HS-5 (cell line): Measurements from ENCODE around the gene RYR1.
"Not testable (repeated sequence)": the region's sequence is repeated elsewhere in the genome, so short reads cannot be mapped to it uniquely, and the experiment has no call there.

Experiments used
- DNase-seq: peaks from one replicate; pipeline ENCODE4 v3.0.0-alpha.2; 2012; ENCODE audit warnings: low read depth

The RYR1 gene

GRCh38 chr19:38427035-38427677 is 6.3 kb upstream of the RYR1 start:
- not testable (repeated sequence) for DNase-seq

DNA sequence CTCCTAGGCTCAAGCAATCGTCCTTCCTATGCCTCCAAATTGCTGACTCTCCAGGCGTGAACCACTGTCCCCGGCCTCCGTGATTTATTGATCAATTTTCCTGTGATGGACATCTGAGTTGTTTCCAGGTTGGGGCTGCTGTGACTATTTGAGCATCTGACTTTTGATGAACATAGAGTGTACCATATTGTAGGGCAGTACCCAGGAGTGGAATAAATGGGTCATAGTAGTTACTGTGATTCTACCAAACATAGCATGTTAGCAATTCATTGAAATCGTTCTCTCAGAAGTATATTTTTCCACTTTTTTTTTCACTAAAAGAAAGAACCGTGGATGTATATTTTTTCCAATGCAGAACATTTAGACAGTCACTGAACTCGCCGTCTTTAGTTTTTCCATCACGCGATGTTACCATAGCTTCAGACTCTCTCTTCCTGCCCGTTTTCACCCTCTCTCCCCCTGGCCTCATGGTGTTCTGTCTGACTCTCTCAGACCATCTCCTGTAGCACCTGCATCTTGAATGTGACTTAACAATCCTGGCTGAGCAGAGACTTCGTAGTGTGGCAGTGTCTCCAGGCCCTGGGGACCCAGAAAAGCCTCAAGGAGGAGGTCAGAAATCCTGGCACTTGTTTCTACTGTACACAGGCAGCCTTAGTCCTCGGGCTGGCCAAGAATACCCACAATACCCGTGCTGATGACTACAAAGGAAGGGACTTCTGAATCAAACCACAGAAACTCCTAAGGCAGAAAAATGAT is 4.3 kb upstream of the RYR1 start:
- DNase-seq, result no peak

GRCh38 chr19:38429811-38430156 is 3.7 kb upstream of the RYR1 start:
- no peak for DNase-seq

DNA sequence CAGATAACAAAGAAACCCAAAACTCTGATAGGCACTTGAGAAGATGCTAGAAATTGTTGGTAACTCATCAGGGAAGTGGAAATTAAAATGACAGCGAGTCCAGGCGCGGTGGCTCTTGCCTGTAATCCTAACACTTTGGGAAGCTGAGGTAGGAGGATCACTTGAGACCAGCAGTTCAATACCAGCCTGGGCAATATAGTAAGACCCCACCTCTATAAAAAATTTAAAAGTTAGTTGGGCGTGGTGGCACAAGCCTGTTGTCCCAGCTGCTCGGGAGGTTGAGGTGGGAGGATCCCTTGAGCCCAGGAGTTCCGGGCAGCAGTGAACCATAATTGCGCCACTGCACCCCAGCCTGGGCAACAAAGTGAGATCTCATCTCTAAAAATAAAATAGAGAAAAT is 2.6 kb upstream of the RYR1 start:
- no peak for DNase-seq

GRCh38 chr19:38434549-38435051 is 1.1 kb downstream of the RYR1 start:
- no peak for DNase-seq

DNA sequence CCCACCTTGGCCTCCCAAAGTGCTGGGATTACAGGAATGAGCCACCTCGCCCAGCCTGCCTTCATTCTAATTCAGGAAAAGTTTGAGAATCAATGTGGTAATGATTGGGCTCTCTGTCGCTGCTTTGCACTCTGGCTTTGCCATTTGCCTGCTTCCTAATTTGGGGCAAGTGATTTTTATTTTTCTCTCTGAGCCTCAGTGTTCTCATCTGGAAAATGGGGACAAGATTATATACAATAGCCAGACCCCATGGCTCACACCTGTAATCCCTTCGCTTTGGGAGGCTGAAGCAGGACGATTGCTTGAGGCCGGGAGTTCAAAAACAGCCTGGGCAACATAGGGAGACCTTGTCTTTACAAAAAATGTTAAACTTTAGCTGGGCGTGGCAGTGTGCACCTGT is 3.8 kb downstream of the RYR1 start:
- DNase-seq, result no peak

GRCh38 chr19:38437917-38438316 is 4.4 kb downstream of the RYR1 start:
- DNase-seq, result no peak

GRCh38 chr19:38440592-38440991 is 7.1 kb downstream of the RYR1 start:
- no peak for DNase-seq

DNA sequence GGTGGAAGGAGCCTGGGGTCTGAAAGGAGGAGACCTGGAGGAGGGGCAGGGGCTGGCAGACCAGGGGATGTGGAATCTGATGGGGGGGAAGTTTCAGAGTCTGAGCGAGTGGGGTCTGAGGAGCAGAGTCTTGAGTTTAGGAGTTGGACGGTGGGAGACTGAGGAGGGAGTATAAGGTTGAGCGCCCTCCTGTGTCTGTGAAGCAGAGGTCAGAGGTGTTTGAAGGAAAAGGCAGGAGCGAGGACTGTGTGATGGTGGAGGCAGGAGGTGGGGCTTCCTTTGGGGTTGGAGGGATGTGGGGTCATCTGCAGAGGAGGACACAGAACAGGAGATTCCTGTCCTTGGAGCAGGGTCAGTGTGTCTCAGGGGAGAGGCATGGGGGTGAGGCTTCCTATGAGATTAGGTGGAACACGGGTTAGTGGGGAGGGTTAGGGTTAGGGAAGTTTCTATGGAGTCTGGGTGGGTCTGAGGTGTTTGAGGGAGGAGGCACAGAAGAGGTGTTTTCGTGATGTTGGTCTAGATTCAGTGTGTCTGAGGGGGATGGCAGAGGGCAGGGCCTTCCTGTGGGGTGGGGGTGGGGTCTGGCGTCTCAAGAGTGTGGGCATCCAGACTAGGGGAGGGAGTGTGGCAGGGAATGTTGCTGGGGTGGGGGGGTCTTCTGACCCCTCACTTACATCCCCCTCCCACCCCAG is 8.3 kb downstream of the RYR1 start:
- no peak for DNase-seq

- DNase-seq, result no peak
Measured at GRCh38 chr19:38442736-38443135, 9.2 kb downstream of the RYR1 start.

DNA sequence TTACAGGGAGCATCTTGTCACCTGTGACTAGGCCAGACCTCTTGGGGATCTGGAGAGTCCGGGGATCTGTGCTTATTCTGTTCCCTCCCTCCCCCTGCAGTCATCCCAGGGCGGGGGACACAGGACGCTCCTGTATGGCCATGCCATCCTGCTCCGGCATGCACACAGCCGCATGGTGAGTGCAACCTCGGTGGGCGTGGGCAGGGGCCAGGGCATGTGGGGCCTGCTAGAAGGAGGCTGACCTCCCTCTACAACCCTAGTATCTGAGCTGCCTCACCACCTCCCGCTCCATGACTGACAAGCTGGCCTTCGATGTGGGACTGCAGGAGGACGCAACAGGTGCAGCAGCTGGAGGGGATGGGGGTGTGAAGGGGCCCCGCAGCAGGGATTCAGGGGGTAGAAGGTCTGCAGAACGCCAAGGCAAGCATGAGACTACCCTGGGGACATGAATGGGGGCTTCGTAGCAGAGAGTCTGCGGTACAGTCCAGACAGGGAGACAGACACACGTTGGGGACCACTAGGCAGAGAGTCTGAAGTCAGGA is 10.0 kb downstream of the RYR1 start:
- no peak for DNase-seq

DNA sequence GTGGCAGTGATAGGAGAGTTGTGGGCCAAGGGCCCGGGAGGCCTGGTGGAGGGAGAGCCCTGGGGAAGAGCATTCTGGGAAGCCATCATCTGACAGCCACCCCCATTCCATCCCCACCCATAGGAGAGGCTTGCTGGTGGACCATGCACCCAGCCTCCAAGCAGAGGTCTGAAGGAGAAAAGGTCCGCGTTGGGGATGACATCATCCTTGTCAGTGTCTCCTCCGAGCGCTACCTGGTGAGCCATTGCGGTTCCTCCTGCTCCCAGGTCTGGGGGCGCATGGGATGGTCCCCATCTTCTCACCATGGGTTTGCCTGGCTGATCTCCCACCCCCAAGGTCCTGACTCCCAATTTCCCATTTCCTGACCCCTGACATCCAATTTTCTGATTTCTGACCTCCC is 10.5 kb downstream of the RYR1 start:
- no peak for DNase-seq

DNA sequence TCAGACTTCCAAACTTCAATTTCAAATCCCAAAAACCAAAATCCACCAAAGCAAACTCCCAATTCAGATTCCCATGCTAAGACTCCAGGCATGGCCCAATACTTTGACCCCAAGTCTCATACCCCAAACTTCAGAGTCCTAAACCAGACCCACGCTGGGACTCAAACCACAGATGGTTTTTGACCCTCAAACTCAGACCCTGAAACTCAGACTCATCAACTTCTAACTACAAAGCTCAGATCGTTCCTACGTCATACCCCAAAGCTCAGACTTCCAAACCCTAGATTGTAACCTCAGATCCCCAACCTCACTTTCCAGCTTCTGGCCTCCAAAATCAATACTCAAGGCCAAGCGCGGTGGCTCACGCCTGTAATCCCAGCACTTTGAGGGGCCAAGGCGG is 11.9 kb downstream of the RYR1 start:
- no peak for DNase-seq

DNA sequence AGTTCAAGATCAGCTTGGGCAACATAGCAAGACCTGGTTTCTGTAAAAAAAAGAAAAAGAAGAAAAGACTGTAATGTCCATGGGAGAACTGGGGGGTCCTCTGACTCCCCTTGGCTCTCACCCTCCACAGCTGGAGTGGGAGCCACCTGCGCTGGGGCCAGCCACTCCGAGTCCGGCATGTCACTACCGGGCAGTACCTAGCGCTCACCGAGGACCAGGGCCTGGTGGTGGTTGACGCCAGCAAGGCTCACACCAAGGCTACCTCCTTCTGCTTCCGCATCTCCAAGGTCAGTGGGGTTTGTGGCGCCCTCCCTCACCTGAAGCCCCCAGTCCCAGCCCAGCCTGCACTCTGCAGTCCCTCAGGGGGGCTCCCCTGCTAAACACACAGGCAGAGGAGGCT is 14.7 kb downstream of the RYR1 start:
- DNase-seq, result no peak

DNA sequence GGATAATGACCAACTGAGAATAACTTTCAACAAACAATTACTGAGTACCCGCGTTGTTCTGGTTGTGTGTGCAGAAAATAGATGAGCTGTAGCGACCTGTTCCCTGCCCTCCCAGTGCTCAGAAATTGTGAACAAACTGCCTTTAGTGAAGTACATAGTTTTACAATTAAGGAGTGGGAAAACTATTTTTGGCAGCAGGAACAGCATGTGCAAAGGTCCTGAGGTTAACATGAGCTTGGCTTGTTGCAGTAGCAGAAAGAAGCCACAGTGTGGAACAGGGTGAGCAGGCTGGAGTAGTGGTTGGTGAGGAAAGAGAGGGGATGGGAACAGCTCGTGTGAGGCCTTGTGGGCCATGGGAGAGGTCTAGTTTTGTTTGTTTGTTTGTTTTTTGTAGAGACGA is 16.0 kb downstream of the RYR1 start:
- DNase-seq, result no peak

DNA sequence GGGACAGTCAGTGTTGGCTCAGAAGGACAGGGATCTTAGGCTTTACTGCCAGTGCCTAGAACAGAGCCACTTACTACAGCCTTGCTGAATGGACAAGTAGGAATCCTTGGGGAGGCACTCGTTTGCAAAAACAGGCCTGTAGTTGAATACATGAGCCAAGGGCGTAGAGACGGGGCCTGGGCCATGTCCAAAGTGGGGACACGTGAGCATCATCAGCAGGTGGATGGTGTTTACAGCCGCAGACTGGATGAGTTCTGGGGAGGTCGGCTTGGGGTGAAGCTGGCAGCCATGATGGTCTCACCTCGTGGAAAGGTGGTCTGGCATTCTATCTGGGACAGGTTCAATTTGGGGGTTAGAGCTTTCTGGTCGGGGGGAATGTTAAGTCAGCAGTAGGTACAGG is 17.5 kb downstream of the RYR1 start:
- DNase-seq, result no peak

- DNase-seq, result no peak
Measured at GRCh38 chr19:38451629-38452028, 18.1 kb downstream of the RYR1 start.

GRCh38 chr19:38452430-38453366 is 19.2 kb downstream of the RYR1 start:
- no peak for DNase-seq

DNA sequence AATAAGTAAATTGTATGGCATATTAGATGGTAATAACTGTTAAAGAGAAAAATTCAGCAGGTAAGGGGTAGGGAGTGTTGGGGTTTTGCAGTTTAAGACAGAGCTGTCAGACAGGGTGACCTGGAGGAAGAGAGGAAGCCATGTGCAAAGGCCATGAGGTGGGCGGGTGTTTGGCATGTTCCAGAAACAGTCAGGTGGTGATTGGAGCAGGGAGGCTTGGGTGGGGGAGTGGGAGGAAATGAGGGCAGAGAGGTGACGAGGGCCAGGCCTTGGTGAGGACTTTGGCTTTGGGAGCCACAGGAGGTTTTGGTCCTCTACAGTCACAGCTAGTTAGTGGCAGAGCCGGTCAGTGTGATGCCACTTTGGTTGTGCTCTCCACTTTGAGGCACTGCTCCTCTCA is 20.1 kb downstream of the RYR1 start:
- no peak for DNase-seq

GRCh38 chr19:38455031-38455430 is 21.5 kb downstream of the RYR1 start:
- no peak for DNase-seq

DNA sequence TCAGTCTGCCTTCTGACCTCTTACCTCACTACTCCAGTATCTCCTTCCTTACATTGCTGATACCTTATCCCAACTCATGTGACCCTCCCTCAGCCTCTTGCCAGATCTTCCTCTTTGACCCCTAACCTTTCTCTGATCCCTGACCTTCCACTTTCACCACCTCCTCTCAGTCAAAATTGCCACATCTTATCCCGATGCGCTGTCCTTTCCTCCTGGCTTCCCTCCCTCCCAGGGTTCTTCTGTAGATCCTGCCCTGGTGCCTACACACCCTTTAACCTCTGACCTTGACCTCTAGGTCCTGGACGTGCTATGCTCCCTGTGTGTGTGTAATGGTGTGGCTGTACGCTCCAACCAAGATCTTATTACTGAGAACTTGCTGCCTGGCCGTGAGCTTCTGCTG is 23.7 kb downstream of the RYR1 start:
- DNase-seq, result no peak
